ENCODE data around the gene CFP. TPM values are rescaled to one million over a fixed set of nuclear protein-coding genes. Genes with fewer than 3 reads are reported as not detected.
"Not testable (repeated sequence)": the region's sequence is repeated elsewhere in the genome, so short reads cannot be mapped to it uniquely, and the experiment has no call there.

Gene CFP
- total RNA-seq, 1 donor from 2014 or later, result 0.21 TPM

DNA sequence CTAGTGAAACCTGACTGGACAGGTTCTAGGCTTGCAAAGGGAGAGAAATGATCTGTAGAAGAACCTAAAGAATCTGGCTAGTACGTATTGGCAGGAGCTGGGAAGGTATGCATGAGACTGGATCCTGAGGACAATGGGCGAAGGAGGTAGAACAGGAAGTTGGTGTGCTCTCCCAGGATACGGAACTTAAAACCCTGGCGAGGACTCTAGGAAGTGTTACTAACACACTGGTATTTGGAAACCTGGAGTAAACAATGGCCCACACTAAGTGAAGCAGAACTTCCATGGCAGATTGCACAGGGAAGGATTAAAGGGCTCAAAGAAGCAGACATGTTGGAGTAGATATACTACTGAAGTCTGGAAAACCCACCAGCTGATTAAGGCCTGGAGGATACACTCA is 19.2 kb downstream of the CFP start:
- H3K27me3 ChIP-seq (ENCODE audit: control insufficient read depth, insufficient read depth, low read length), result no peaks in the 10 kb centered on the region
- H3K36me3 ChIP-seq (ENCODE audit: control insufficient read depth, insufficient read depth, low read length), result no peaks in the 10 kb centered on the region
- H3K4me3 ChIP-seq (ENCODE audit: low read depth, low read length), result no peak overlapping the region
- TF ChIP-seq CTCF (IDR thresholded peaks at IDR 0.05; ENCODE audit: insufficient read depth, low read length, poor library complexity, severe bottlenecking), result no peak
- no peak for DNase-seq (ENCODE audit: low read depth)

DNA sequence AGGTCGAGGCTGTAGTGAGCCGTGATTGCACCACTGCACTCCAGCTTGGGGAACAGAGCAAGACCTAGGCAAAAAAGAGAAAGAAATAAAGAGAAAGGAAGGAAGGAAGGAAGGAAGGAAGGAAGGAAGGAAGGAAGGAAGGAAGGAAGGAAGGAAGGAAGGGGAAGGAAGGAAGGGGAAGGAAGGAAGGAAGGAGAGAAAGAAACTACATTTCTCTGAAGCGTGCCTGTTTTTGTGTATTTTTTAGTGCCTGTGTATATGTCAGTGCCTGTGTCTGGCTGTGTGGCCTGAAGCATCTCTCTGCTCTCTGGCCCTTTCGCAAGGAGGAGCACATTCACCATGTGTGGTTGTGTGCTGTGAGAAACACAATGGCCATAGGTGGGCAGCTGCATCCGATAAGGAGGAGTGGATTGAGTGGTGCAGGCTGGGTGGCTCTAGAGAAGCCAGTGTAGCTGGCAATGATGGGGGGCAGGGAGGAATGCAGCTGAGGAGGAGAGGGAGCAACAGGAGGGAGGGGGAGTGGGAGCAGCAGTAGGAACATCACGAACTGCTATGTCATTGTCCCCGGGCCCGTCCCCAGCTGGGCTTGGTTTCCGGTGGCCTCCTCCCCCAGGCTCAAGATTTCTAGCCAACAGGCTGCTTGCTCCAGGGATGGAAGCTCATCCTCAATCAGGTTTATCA is 21.5 kb downstream of the CFP start:
- no peaks in the 10 kb centered on the region for H3K36me3 ChIP-seq (ENCODE audit: control insufficient read depth, insufficient read depth, low read length)
- TF ChIP-seq CTCF (IDR thresholded peaks at IDR 0.05; ENCODE audit: insufficient read depth, low read length, poor library complexity, severe bottlenecking), result no peak
- DNase-seq (ENCODE audit: low read depth), result no peak
- no peak overlapping the region for H3K4me3 ChIP-seq (ENCODE audit: low read depth, low read length)
- no peaks in the 10 kb centered on the region for H3K27me3 ChIP-seq (ENCODE audit: control insufficient read depth, insufficient read depth, low read length)

GRCh38 chrX:47607091-47607490 is 22.6 kb downstream of the CFP start:
- Histone ChIP-seq H3K27me3 (ENCODE audit: control insufficient read depth, insufficient read depth, low read length) (no peaks in the 10 kb centered on the region), H3K4me3 (ENCODE audit: low read depth, low read length) (no peak overlapping the region), H3K36me3 (ENCODE audit: control insufficient read depth, insufficient read depth, low read length) (no peaks in the 10 kb centered on the region)
- DNase-seq (ENCODE audit: low read depth), result no peak
- TF ChIP-seq CTCF (IDR thresholded peaks at IDR 0.05; ENCODE audit: insufficient read depth, low read length, poor library complexity, severe bottlenecking), result no peak

DNA sequence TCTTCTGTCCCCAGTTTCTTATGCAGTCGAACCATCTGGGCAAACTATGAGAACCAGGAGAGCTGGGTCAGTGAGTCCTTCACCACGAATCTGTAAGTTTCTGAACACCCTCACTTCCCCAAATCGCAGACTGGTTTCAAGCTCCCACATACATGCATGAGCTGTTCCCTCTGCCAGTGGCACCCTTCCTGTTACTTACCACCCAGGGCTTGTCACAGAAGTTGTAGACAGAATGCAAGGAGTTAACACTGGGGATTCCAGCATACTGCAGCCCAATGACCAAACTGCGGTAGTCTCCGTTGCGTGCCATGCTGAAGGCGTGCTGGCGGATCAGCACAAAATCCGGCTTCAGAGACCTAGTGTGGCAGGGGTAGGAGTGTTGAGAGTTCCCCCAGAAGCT is 24.7 kb downstream of the CFP start:
- no peak for DNase-seq (ENCODE audit: low read depth)
- Histone ChIP-seq H3K36me3 (ENCODE audit: control insufficient read depth, insufficient read depth, low read length) (no peaks in the 10 kb centered on the region), H3K4me3 (ENCODE audit: low read depth, low read length) (no peak overlapping the region), H3K27me3 (ENCODE audit: control insufficient read depth, insufficient read depth, low read length) (no peaks in the 10 kb centered on the region)
- no peak for TF ChIP-seq CTCF (IDR thresholded peaks at IDR 0.05; ENCODE audit: insufficient read depth, low read length, poor library complexity, severe bottlenecking)

GRCh38 chrX:47603125-47603524 is 26.6 kb downstream of the CFP start:
- H3K36me3 ChIP-seq (ENCODE audit: control insufficient read depth, insufficient read depth, low read length), result not testable (repeated sequence)

GRCh38 chrX:47597222-47597621 is 32.5 kb downstream of the CFP start:
- TF ChIP-seq CTCF (IDR thresholded peaks at IDR 0.05; ENCODE audit: insufficient read depth, low read length, poor library complexity, severe bottlenecking), result no peak
- DNase-seq (ENCODE audit: low read depth), result no peak

More at GRCh38 chrX:47603125-47603524, 26.6 kb downstream of the CFP start:
- not testable (repeated sequence) for H3K27me3 ChIP-seq (ENCODE audit: control insufficient read depth, insufficient read depth, low read length); DNase-seq (ENCODE audit: low read depth); H3K4me3 ChIP-seq (ENCODE audit: low read depth, low read length)

More at GRCh38 chrX:47597222-47597621, 32.5 kb downstream of the CFP start:
- no peaks in the 10 kb centered on the region for H3K36me3 ChIP-seq (ENCODE audit: control insufficient read depth, insufficient read depth, low read length)
- H3K4me3 ChIP-seq (ENCODE audit: low read depth, low read length), result no peak overlapping the region
- no peaks in the 10 kb centered on the region for H3K27me3 ChIP-seq (ENCODE audit: control insufficient read depth, insufficient read depth, low read length)

All from kidney epithelial cell (primary cell).